Stimulated activated CD4-positive, alpha-beta T cell treated with anti-CD3 and anti-CD28 coated beads, Interleukin-12 subunit alpha, Interleukin-12 subunit beta, amount 100 ng/mL, for 4 hours (primary cell): ENCODE results near the gene DGKZ.
A peak's percentile ranks its signal among the peaks of the same experiment; 100 is the strongest.

Experiments
- DNase-seq: peaks from one replicate; pipeline ENCODE4 v3.0.0-alpha.2; 2020

The DGKZ gene

GRCh38 chr11:46326813-46327416 is 20.3 kb upstream of the DGKZ start:
- no peak for DNase-seq

- DNase-seq: no peak
These were observed 19.4 kb upstream of the DGKZ start for GRCh38 chr11:46327829-46328228.

GRCh38 chr11:46330154-46330553 is 17.1 kb upstream of the DGKZ start:
- no peak for DNase-seq

- no peak for DNase-seq
These were observed 16.5 kb upstream of the DGKZ start for GRCh38 chr11:46330563-46331281.

- DNase-seq: no peak
These were observed 15.8 kb upstream of the DGKZ start for GRCh38 chr11:46331282-46331984.

GRCh38 chr11:46332093-46332567 is 15.1 kb upstream of the DGKZ start:
- no peak for DNase-seq

GRCh38 chr11:46332568-46333393 is 14.5 kb upstream of the DGKZ start:
- peak; percentile 66 for DNase-seq

GRCh38 chr11:46333394-46333947 is 13.8 kb upstream of the DGKZ start:
- DNase-seq: no peak

- no peak for DNase-seq
These were observed 13.1 kb upstream of the DGKZ start for GRCh38 chr11:46334211-46334610.

- no peak for DNase-seq
These were observed 12.0 kb upstream of the DGKZ start for GRCh38 chr11:46335271-46335670.

- DNase-seq: no peak
These were observed 11.2 kb upstream of the DGKZ start for GRCh38 chr11:46335890-46336562.

GRCh38 chr11:46336563-46337180 is 10.6 kb upstream of the DGKZ start:
- DNase-seq: no peak

GRCh38 chr11:46337626-46338345 is 9.5 kb upstream of the DGKZ start:
- DNase-seq: no peak

GRCh38 chr11:46338636-46338987 is 8.7 kb upstream of the DGKZ start:
- no peak for DNase-seq

- no peak for DNase-seq
These were observed 8.1 kb upstream of the DGKZ start for GRCh38 chr11:46338988-46339666.

GRCh38 chr11:46339816-46340215 is 7.4 kb upstream of the DGKZ start:
- no peak for DNase-seq

- no peak for DNase-seq
These were observed 5.8 kb upstream of the DGKZ start for GRCh38 chr11:46341454-46341853.

GRCh38 chr11:46342239-46342638 is 5.0 kb upstream of the DGKZ start:
- no peak for DNase-seq

- DNase-seq: no peak
These were observed 3.7 kb upstream of the DGKZ start for GRCh38 chr11:46343520-46343919.

- no peak for DNase-seq
These were observed 2.1 kb upstream of the DGKZ start for GRCh38 chr11:46345131-46345597.
